Measurements from ENCODE around the gene KCNK3.
A peak's percentile ranks its signal among the peaks of the same experiment; 100 is the strongest.

KCNK3 gene

DNA sequence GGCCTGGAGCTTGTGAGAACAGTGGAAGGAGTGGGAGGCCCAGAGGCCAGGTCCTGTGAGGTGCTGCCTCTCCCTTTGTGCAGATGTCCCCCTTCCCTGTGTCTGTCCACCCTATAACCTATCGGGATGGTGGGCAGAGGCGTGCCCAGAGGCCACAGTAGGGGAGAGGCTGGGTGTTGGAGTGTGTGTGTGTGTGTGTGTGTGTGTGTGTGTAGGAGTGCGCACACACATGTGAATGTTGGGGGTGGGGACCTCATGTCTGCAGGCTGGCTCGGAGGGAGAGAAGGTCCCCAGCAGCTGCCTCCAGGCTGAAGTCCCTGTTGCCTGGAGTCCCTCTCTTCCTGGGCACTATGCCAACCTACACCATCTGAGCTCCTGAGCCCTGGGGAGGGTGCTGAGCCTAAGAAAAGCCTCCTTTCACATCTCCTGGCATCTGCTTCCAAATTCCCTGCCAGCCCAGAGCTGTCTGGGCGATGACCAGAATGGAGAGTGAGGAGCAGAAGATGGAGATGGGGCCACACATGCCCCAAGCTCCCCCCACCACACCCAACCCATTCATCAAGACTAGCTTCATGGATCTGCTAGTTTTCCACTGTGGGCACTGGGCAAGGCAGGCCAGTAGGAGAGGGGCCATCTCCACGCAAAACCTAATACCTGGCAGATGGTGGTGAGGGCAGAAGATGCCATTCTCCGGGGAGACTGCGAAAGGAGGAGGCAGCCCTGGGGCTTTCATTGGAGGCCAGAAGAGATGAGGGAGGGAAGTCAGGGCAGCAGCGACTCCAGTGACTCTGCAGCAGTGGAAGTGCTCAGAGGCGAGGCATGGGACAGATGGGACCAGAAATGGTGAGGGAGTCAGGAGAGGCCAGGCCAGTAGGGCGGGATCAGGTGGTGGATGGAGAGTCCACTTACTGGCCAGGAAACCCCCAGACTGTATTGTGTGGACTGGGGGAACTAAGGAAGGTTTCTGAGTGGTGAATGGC is 20.3 kb downstream of the KCNK3 start:
- DNase-seq (ENCODE audit: low spot score): peak; percentile 81

- DNase-seq (ENCODE audit: low spot score): no peak
Observed at GRCh38 chr2:26715528-26716270, 23.2 kb downstream of the KCNK3 start.

DNA sequence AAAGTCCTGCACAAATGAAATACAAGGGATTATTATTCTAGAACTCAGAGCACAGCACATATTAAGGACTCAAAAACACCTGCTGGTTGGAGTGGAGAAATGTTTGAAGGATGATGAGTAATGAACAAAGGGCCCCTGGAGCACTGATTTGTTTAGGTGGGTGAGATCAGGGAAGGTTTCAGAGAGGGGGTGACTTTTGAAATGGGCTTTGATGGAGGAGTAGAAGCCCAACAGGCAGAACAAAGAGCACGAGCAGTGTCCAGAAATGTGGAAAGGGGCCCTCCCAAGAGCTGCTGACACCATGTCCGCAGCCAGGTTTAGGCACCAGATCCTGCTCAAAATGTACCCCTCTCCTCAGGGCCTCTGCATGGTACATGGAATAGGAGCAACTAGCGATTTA is 23.8 kb downstream of the KCNK3 start:
- DNase-seq (ENCODE audit: low spot score): no peak

DNA sequence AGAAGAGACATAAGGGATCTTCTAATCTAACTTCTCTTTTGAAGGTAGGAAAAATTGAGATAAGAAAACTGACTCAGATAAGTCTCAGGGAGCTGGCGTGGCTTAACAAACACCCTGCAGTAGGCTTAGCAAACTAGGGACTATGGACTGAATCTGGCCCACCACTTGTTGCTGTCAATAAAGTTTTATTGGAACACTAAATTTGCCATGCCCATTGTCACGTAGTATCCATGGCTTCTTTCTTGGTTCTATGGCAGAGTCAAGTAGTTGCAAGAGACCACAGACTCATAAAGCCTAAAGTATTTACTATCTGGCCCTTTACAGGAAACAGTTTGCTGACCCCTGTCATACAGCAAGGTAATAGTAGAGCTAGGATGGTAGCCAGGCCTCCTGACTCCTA is 24.2 kb downstream of the KCNK3 start:
- DNase-seq (ENCODE audit: low spot score): no peak

- no peak for DNase-seq (ENCODE audit: low spot score)
Observed at GRCh38 chr2:26717362-26717761, 24.8 kb downstream of the KCNK3 start.

DNA sequence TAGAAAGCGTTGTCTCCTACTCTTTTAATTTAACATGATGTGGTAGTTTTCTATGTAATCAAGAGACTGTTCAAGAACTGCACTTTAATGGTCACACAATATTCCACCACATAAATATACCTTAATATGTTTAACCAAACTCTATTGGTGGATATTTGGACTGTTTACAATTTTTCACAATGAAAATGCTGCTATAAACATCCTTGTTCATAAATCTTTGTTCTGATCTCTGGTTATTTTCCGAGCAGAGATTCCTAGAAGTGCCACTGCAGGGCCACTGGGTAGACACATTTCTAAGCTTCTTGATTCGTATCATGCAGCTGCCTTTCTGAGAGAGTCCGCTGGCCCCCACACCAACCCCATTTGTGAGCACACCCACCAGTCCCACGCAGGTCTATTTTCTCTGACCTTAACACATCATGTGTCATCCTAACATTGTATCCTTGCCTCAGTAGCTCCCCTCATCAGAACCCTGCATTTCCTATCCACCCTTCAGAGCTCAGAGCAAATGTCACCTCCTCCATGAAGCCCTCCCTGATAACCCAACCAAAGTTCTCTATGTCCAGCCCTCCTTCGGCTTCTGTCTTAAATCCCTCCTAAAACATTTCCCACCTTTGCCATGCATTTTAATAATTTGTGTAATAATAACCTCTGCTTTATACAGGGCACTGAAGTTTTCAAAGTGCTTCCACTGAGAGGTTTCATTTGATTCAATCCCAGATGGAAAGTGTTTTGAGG is 26.6 kb downstream of the KCNK3 start:
- DNase-seq (ENCODE audit: low spot score): no peak

- DNase-seq (ENCODE audit: low spot score): peak; percentile 26
Observed at GRCh38 chr2:26720322-26721114, 28.0 kb downstream of the KCNK3 start.

DNA sequence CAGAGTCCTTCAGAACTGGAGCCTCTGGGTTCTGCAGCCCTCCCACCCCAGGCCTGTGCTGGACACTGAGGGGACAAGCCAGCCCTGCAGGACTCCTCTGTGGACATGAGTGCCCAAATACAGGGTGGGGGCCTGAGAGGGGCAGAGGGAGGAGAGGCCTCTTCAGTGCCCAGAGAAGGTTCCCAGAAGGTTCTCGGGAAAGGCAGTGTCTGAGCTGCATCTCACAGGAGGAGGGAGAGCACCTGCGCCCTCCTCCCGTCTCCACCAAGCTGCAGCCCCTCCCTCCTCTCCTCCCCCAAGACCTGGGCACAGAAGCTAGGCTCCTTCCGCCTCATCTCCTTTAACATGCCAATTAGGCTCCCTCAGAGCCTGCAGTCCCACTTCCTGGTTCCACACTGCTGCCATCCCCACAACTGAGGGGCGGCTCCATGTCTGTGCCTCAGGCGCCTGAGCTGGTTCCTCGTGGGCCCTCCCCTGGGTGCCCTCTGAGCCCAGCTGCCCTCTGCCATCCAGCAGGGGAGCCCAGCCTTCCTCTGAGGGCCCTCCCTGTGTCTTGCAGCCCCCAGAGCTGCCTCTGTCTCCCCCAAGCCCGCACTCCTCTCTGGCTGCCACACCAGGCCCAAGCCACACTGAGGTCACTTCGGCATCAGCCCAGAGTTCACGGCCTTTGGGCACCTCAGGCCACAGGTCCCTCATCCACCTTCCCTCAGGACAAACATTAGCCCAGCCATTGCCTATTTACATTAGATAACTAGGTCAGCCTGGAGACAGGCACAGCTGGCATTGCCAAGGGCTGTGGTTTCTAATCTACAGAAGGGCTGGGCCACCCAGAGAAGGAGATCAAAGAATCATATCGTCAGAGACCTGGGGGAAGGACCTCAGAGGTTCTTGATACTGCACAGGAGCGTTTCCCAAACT is 28.9 kb downstream of the KCNK3 start:
- no peak for DNase-seq (ENCODE audit: low spot score)

DNA sequence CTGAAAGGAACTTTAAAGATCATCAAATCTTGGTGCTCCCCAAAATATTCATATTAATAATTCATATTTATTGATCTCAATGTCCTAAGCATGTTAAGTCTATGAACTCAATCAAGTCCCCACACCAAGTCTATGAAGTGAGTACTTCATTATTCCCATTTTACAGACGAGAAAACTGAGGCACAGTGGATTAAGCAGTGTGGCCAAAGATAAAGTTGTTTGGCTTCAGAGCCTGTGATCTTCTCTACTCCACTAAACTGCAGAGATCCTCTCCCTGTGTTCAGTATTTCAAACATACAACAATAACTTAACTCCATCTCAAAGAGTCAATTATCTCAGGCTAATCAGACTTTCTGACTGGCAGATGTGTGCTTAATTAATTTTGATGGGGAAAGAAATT is 29.8 kb downstream of the KCNK3 start:
- DNase-seq (ENCODE audit: low spot score): no peak

- DNase-seq (ENCODE audit: low spot score): no peak
Observed at GRCh38 chr2:26722911-26723310, 30.4 kb downstream of the KCNK3 start.

DNA sequence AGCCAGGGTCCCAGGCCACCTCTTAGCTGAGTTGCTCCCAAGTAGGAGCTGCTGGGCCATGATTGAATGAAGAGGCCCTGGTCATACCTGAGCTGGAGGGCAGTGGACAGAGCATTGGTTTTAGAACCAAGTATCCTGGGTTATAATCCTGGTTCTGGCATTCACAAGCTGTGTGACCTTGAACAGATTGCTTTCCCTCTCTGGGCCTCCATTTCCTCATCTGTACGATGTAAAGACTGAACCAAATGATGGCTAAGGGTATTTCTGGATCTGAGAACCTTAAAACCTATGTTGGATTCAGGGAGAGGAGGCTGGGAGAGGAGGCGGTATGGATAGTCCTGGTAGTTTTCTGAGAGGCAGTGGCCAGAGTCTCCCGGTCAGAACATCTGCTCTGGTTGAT is 31.0 kb downstream of the KCNK3 start:
- DNase-seq (ENCODE audit: low spot score): no peak

- no peak for DNase-seq (ENCODE audit: low spot score)
Observed at GRCh38 chr2:26723991-26724750, 31.6 kb downstream of the KCNK3 start.

DNA sequence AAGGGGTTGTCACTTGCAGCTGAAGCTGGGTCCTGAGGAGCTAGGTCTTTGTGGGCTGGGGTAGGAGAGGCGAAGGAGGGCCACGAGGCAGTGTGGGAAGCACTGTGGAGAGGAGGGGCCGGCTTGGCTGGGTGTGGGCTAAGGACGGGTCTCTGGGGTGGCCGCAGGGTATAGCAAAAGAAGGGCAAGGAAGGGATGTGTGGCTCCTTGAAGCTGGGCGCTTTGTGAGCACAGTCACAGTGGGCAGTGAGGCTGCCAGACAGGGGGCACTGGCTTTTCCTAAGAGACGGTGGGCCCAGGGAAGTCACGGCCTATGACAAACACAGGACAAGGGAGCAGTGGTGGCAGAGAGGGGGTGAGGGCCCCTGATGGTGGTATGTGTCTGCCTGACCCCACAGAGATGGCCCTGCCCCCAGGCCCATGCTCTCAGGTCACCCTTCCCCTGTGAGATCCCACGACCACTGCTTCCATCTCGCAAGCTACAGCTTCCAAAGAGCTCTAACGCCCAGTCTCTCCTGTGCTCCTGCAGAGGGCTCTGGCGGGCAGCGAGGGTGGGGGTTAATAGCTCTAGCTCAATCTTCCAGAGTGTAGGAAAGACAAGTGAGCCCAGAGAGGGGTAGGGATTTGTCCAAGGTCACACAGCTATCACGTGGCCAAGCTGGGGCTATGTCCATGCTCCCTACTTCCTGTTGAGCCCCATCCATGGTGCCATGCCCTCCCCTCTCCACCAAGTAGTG is 32.4 kb downstream of the KCNK3 start:
- DNase-seq (ENCODE audit: low spot score): no peak

GRCh38 chr2:26725521-26725820 is 32.9 kb downstream of the KCNK3 start:
- DNase-seq (ENCODE audit: low spot score): no peak

DNA sequence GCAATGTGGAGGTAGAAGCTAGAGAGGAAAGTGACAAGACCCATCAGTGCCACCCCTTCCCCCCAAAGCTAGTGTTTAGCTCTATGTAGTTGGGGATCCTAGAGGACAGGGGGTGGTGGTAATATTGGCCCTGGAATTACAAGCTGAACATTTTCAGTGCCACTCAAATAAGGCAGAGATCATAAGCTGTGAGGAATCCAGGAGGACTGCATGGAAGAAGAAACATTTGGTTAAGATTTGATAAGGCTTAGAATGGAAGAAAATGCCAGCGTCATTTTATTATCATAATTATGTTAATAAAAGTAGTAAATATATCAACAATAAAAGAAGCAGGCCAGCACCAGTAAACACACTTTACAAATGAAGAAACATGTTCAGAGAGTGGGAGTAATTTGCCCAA is 33.7 kb downstream of the KCNK3 start:
- no peak for DNase-seq (ENCODE audit: low spot score)

DNA sequence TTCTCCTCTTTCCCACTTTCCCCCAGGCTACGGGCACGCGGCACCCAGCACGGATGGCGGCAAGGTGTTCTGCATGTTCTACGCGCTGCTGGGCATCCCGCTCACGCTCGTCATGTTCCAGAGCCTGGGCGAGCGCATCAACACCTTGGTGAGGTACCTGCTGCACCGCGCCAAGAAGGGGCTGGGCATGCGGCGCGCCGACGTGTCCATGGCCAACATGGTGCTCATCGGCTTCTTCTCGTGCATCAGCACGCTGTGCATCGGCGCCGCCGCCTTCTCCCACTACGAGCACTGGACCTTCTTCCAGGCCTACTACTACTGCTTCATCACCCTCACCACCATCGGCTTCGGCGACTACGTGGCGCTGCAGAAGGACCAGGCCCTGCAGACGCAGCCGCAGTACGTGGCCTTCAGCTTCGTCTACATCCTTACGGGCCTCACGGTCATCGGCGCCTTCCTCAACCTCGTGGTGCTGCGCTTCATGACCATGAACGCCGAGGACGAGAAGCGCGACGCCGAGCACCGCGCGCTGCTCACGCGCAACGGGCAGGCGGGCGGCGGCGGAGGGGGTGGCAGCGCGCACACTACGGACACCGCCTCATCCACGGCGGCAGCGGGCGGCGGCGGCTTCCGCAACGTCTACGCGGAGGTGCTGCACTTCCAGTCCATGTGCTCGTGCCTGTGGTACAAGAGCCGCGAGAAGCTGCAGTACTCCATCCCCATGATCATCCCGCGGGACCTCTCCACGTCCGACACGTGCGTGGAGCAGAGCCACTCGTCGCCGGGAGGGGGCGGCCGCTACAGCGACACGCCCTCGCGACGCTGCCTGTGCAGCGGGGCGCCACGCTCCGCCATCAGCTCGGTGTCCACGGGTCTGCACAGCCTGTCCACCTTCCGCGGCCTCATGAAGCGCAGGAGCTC is 35.4 kb downstream of the KCNK3 start:
- no peak for DNase-seq (ENCODE audit: low spot score)

- no peak for DNase-seq (ENCODE audit: low spot score)
Observed at GRCh38 chr2:26729311-26729710, 36.8 kb downstream of the KCNK3 start.

Data from globus pallidus (tissue), 1 donor.